Right atrium auricular region (tissue), 2 donors: Measurements from ENCODE around the gene TRIM42. TPM values are rescaled to one million over a fixed set of nuclear protein-coding genes. Genes with fewer than 3 reads are reported as not detected.

ENCODE experiments used
- DNase-seq: peaks from one replicate; pipeline ENCODE4 v3.0.0-alpha.2; 2019; ENCODE audit warnings: low spot score
- H3K27ac ChIP-seq, 2 donors: fragments of 200-600 bp; sonication (generic); 1 replicate in 1 of 2; 2 replicates in 1 of 2; pipeline ENCODE4 v1.5.1; 2016 to 2019
- H3K27me3 ChIP-seq, 2 donors: fragments of 200-600 bp; sonication (generic); one replicate each; pipeline versions ENCODE4 v1.5.1 to v1.6.0; 2017 to 2019
- H3K36me3 ChIP-seq: fragments of 200-600 bp; sonication (generic); one replicate; pipeline ENCODE4 v1.5.1; 2016
- H3K4me1 ChIP-seq, 2 donors: fragments of 200-600 bp; sonication (generic); one replicate each; pipeline versions ENCODE4 v1.5.1 to v1.6.0; 2017 to 2019
- H3K4me3 ChIP-seq, 2 donors: fragments of 200-600 bp; sonication (generic); 1 replicate in 1 of 2; 2 replicates in 1 of 2; pipeline ENCODE4 v1.5.1; 2017 to 2019; ENCODE audit warnings: mild to moderate bottlenecking in 1 of 2, moderate library complexity in 1 of 2
- H3K9me3 ChIP-seq, 2 donors: fragments of 200-600 bp; sonication (generic); one replicate each; pipeline ENCODE4 v1.5.1; 2019
- total RNA-seq, 2 donors: library from RNA; depleted of rRNA; stranded (reverse); fragments of >200 nt; gene quantifications; one replicate each; pipeline ENCODE4 v1.1.0, GENCODE V29; 2016
- TF ChIP-seq, protein P1 (sequence below), 2 donors: fragments of 200-600 bp; sonication (generic); IDR thresholded peaks; one replicate each; pipeline ENCODE4 v1.5.1; 2019; ENCODE audit warnings: antibody characterized with exemption in 2 of 2

TRIM42 gene
- not detected for total RNA-seq

DNA sequence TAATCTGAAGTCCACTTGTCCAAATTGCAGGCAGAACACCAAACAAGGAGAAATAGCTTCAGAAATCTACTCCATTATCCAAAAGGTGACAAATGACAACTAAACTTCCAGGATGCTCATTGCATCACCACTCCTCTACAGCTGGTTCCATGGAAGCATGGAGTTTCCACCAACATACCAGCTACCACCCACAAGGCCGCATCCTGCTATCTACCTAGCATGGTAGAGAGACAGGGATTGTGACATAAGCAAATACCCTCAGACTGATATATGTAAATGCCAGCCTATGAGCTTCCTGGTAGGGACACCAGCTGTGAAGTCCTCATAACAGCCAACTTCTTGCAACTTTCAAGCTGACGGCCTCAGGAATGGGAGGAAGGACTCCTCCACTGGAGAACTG, at the start of gene TRIM42:
TSS of gene TRIM42 (plus strand) at position 301 of the 400 bp plus-strand sequence. CDS start 166 bp downstream, outside the sequence.
- no peaks in the 10 kb centered on the region for H3K36me3 ChIP-seq
- H3K4me3 ChIP-seq = no peak within 1 kb of the TSS
- DNase-seq = no peak
- no peaks in the 10 kb centered on the region for H3K9me3 ChIP-seq
- no peak within 1 kb of the TSS for H3K27ac ChIP-seq
- no peaks in the 10 kb centered on the region for H3K27me3 ChIP-seq
- TF ChIP-seq, protein P1, sequence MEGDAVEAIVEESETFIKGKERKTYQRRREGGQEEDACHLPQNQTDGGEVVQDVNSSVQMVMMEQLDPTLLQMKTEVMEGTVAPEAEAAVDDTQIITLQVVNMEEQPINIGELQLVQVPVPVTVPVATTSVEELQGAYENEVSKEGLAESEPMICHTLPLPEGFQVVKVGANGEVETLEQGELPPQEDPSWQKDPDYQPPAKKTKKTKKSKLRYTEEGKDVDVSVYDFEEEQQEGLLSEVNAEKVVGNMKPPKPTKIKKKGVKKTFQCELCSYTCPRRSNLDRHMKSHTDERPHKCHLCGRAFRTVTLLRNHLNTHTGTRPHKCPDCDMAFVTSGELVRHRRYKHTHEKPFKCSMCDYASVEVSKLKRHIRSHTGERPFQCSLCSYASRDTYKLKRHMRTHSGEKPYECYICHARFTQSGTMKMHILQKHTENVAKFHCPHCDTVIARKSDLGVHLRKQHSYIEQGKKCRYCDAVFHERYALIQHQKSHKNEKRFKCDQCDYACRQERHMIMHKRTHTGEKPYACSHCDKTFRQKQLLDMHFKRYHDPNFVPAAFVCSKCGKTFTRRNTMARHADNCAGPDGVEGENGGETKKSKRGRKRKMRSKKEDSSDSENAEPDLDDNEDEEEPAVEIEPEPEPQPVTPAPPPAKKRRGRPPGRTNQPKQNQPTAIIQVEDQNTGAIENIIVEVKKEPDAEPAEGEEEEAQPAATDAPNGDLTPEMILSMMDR (IDR thresholded peaks at IDR 0.05) = no peak
- no peaks in the 10 kb centered on the region for H3K4me1 ChIP-seq

DNA sequence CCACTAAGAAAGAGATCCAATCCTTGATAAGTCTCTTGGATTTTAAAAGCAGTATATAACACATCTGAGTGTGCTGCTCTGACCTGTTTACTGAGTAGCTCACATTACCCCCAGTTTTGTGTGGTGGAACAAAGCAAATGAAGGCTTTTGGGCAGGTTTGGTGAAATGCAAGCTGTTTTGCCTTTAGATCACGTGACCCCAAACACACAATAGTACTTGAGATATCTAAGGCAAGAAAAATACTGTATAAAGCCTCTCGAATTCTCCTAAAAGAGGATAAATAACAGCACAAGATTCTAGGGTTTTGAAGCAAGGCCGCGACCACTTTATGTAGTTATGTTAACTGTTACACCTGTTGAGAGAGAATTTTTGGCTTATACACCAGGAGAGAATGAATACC, 49.3 kb upstream of the TRIM42 start:
- DNase-seq = no peak
- TF ChIP-seq, protein P1 (IDR thresholded peaks at IDR 0.05) = no peak
- H3K4me1 ChIP-seq = no peaks in the 10 kb centered on the region

DNA sequence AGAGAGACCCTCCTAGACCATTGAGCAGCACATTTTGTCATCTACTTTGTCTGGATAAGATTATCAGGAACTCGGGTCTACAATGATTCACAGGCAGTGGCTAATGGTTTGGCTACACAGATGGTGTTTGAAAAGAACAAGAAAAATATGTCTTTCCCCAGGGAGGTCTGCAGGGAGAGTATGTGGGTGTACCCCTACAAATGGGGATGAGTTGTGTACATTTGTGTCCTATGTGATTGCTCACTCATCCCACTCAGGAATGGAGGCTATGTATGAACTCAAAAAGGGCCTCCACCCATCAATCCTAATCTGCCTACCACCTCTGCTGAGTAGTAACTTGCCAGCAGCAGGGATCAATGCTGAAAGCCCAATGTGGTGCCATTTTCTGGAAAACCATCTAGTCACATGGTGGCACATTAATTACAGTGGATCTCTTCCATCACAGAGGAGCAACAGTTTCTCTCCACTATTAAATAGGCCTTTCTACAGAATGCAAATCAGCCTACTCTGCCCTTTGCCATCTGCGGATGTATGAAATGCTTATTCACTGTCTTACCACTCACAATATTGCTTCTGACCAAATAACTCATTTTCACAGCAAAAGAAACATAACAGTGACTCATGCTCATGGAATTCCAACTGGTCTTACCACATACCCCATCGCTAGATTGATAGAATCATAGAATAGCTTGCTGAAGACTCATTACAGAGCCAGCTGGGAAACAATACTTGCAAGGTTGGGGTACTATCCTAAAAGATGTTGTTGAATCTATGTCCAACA, 48.3 kb upstream of the TRIM42 start:
- no peaks in the 10 kb centered on the region for H3K36me3 ChIP-seq
- H3K4me3 ChIP-seq = no peak overlapping the region
- H3K27me3 ChIP-seq = no peaks in the 10 kb centered on the region
- no peak for DNase-seq
- no peak overlapping the region for H3K27ac ChIP-seq
- no peaks in the 10 kb centered on the region for H3K4me1 ChIP-seq
- TF ChIP-seq, protein P1 (IDR thresholded peaks at IDR 0.05) = no peak
- no peaks in the 10 kb centered on the region for H3K9me3 ChIP-seq

More for the DNA sequence above, 49.3 kb upstream of the TRIM42 start:
- Histone ChIP-seq H3K36me3 (no peaks in the 10 kb centered on the region), H3K27ac (no peak overlapping the region), H3K27me3 (no peaks in the 10 kb centered on the region), H3K9me3 (no peaks in the 10 kb centered on the region), H3K4me3 (no peak overlapping the region)

DNA sequence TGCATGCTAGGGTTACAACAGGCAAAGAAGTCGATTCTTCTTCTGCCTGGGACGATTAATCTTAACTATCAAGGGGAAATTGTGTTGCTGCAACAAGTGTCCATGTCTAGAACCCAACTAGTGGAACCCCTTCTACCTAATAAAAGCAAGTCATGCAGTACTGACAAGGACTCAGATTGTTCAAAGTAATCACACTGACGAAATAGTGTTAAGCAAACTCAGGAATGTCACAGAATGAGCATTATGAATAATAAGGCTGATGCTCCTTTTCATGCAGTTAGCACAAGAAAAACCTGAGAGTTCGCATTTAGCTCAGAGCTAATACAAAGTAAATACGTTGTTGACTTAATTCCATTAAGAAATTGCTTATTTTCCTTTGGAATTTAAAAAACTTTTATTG, 47.5 kb upstream of the TRIM42 start:
- Histone ChIP-seq H3K27me3 (no peaks in the 10 kb centered on the region), H3K36me3 (no peaks in the 10 kb centered on the region), H3K4me3 (no peak overlapping the region), H3K27ac (no peak overlapping the region), H3K9me3 (no peaks in the 10 kb centered on the region), H3K4me1 (no peaks in the 10 kb centered on the region)
- DNase-seq = no peak
- TF ChIP-seq, protein P1 (IDR thresholded peaks at IDR 0.05) = no peak

DNA sequence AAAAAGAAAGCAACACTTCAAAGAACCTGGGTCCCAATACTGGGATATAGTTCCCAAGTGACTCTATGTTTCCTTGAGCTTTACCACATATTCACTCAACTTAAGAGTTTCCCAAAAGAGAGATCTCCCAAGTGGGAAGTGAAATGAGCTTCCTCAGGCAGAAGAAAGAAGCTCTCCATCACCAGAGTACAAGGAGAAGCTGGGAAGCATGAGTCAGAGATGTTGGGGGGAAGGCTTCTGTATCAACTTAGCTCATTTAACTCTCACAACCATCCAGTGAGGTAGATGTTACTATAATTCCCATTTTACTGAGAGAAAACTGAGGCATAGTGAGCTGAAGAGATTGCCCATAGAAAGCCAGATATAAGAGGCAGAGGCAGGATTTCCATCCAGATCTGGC, 47.0 kb upstream of the TRIM42 start:
- no peaks in the 10 kb centered on the region for H3K27me3 ChIP-seq
- DNase-seq = no peak
- no peak overlapping the region for H3K4me3 ChIP-seq
- H3K27ac ChIP-seq = no peak overlapping the region
- TF ChIP-seq, protein P1 (IDR thresholded peaks at IDR 0.05) = no peak
- no peaks in the 10 kb centered on the region for H3K4me1 ChIP-seq
- no peaks in the 10 kb centered on the region for H3K36me3 ChIP-seq
- H3K9me3 ChIP-seq = no peaks in the 10 kb centered on the region

DNA sequence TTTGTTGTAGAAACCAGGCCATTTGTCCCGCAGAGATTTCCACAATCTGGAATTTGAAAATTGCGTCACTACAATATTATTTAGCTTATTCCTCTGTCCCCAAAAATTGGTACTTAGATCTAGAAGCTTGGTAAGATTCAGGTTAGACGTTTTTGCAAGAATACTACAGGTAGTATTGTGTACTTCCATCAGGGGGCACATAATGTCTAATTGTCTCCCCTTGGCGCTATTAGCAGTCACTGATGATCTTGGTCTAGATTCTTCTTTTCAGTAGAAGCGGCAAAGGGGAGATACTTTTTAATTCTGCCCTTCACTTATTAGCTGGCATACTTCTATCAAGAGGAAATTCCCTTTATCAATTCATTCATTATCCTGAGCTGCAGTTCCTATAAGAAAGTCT, 42.6 kb upstream of the TRIM42 start:
- TF ChIP-seq, protein P1 (IDR thresholded peaks at IDR 0.05) = no peak
- H3K4me3 ChIP-seq = no peak overlapping the region
- no peak for DNase-seq
- no peak overlapping the region for H3K27ac ChIP-seq
- H3K36me3 ChIP-seq = no peaks in the 10 kb centered on the region
- no peaks in the 10 kb centered on the region for H3K27me3 ChIP-seq
- no peaks in the 10 kb centered on the region for H3K9me3 ChIP-seq
- no peaks in the 10 kb centered on the region for H3K4me1 ChIP-seq
